Uterus (tissue), 4 donors: ENCODE measurements around the gene CHCHD4. TPM values are rescaled to one million over a fixed set of nuclear protein-coding genes. Genes with fewer than 3 reads are reported as not detected.

ENCODE experiments used
- DNase-seq, 2 donors: peaks; one replicate each; pipeline ENCODE4 v3.0.0-alpha.2; 2019 to 2020
- H3K27ac ChIP-seq, 2 donors: fragments of 200-600 bp; sonication (generic); 1 replicate in 1 of 2; 2 replicates in 1 of 2; pipeline ENCODE4 v1.5.1; 2016 to 2018
- H3K27me3 ChIP-seq, 2 donors: fragments of 200-600 bp; sonication (generic); one replicate each; pipeline ENCODE4 v1.5.1; 2018 to 2019; ENCODE audit warnings: control low read depth in 1 of 2
- H3K36me3 ChIP-seq, 2 donors: fragments of 200-600 bp; sonication (generic); one replicate each; pipeline ENCODE4 v1.5.1; 2019; ENCODE audit warnings: control low read depth in 1 of 2
- H3K4me1 ChIP-seq, 2 donors: fragments of 200-600 bp; sonication (generic); one replicate each; pipeline ENCODE4 v1.5.1; 2018 to 2019; ENCODE audit warnings: control low read depth in 1 of 2
- H3K4me3 ChIP-seq, 2 donors: fragments of 200-600 bp; sonication (generic); 1 replicate in 1 of 2; 2 replicates in 1 of 2; pipeline ENCODE4 v1.5.1; 2018 to 2019; ENCODE audit warnings: mild to moderate bottlenecking in 1 of 2
- H3K9me3 ChIP-seq, 2 donors: fragments of 200-600 bp; sonication (generic); one replicate each; pipeline ENCODE4 v1.5.1; 2019; ENCODE audit warnings: control low read depth in 1 of 2
- POLR2A ChIP-seq, 2 donors: fragments of 450-650 bp; IDR thresholded peaks; one replicate each; pipeline ENCODE4 v1.6.1; 2016; ENCODE audit warnings: antibody characterized with exemption in 2 of 2, mild to moderate bottlenecking in 1 of 2, moderate library complexity in 1 of 2
- intact Hi-C: fragments of 100-400 bp; cut with DNase I; formaldehyde crosslinking; loops from one replicate; pipeline ENCODE4 v1.15.1; 2023; ENCODE audit warnings: low total_unique reads
- total RNA-seq, 4 donors: library from RNA; depleted of rRNA in 3 of 4; stranded (reverse); fragments of >200 nt in 3 of 4; gene quantifications; one replicate each; pipeline versions ENCODE4 v1.1.0 to v1.2.4, GENCODE V29; 2014 to 2023
- TF ChIP-seq, protein P1 (sequence below), 4 experiments: fragments of 200-600 bp in 2 of 4; fragments of 450-650 bp in 2 of 4; sonication (generic) in 2 of 4; IDR thresholded peaks; one replicate each; pipeline ENCODE4 v1.5.1; 2016 to 2019; ENCODE audit warnings: antibody characterized with exemption in 4 of 4, mild to moderate bottlenecking in 2 of 4, moderate library complexity in 1 of 4
- donor health status: DM: yes; HTN: yes; CAD: no.

Gene CHCHD4
- total RNA-seq, 4 donors from 2014 or later = 6.2 to 12.0 (median 7.8) TPM

GRCh38 chr3:14157951-14158350 is 33.3 kb upstream of the CHCHD4 start:
- no peaks in the 10 kb centered on the region for H3K4me1 ChIP-seq
- peaks cover 0 to 9% of the 10 kb centered on the region in 2 donors for H3K9me3 ChIP-seq
- H3K36me3 ChIP-seq = no peaks in the 10 kb centered on the region
- no peak overlapping the region for H3K4me3 ChIP-seq
- H3K27me3 ChIP-seq = no peaks in the 10 kb centered on the region
- no peak for TF ChIP-seq POLR2A (IDR thresholded peaks at IDR 0.05)
- TF ChIP-seq, protein P1, sequence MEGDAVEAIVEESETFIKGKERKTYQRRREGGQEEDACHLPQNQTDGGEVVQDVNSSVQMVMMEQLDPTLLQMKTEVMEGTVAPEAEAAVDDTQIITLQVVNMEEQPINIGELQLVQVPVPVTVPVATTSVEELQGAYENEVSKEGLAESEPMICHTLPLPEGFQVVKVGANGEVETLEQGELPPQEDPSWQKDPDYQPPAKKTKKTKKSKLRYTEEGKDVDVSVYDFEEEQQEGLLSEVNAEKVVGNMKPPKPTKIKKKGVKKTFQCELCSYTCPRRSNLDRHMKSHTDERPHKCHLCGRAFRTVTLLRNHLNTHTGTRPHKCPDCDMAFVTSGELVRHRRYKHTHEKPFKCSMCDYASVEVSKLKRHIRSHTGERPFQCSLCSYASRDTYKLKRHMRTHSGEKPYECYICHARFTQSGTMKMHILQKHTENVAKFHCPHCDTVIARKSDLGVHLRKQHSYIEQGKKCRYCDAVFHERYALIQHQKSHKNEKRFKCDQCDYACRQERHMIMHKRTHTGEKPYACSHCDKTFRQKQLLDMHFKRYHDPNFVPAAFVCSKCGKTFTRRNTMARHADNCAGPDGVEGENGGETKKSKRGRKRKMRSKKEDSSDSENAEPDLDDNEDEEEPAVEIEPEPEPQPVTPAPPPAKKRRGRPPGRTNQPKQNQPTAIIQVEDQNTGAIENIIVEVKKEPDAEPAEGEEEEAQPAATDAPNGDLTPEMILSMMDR (IDR thresholded peaks at IDR 0.05) = no peak
- no peak overlapping the region for H3K27ac ChIP-seq
- intact Hi-C loops = no loop called here
- DNase-seq = no peak

GRCh38 chr3:14156843-14157561 is 32.3 kb upstream of the CHCHD4 start:
- Histone ChIP-seq H3K27ac (no peak overlapping the region), H3K4me3 (no peak overlapping the region), H3K27me3 (no peaks in the 10 kb centered on the region), H3K36me3 (no peaks in the 10 kb centered on the region), H3K9me3 (peaks cover 0 to 7% of the 10 kb centered on the region in 2 donors), H3K4me1 (no peaks in the 10 kb centered on the region)
- intact Hi-C loops = no loop called here
- DNase-seq = no peak
- TF ChIP-seq, protein P1 (IDR thresholded peaks at IDR 0.05) = no peak
- no peak for TF ChIP-seq POLR2A (IDR thresholded peaks at IDR 0.05)

GRCh38 chr3:14156201-14156600 is 31.5 kb upstream of the CHCHD4 start:
- no peaks in the 10 kb centered on the region for H3K4me1 ChIP-seq
- no peak overlapping the region for H3K27ac ChIP-seq
- intact Hi-C loops = no loop called here
- H3K9me3 ChIP-seq = no peaks in the 10 kb centered on the region
- TF ChIP-seq, protein P1 (IDR thresholded peaks at IDR 0.05) = no peak
- no peak for TF ChIP-seq POLR2A (IDR thresholded peaks at IDR 0.05)
- no peaks in the 10 kb centered on the region for H3K27me3 ChIP-seq
- no peak overlapping the region for H3K4me3 ChIP-seq
- no peaks in the 10 kb centered on the region for H3K36me3 ChIP-seq
- DNase-seq = no peak

GRCh38 chr3:14154895-14155440 is 30.3 kb upstream of the CHCHD4 start:
- Histone ChIP-seq H3K27me3 (no peaks in the 10 kb centered on the region), H3K27ac (no peak overlapping the region), H3K4me1 (no peaks in the 10 kb centered on the region), H3K4me3 (no peak overlapping the region), H3K36me3 (no peaks in the 10 kb centered on the region), H3K9me3 (no peaks in the 10 kb centered on the region)
- intact Hi-C loops = no loop called here
- TF ChIP-seq POLR2A (IDR thresholded peaks at IDR 0.05) = no peak
- TF ChIP-seq, protein P1 (IDR thresholded peaks at IDR 0.05) = no peak
- no peak for DNase-seq

- Histone ChIP-seq H3K27me3 (no peaks in the 10 kb centered on the region), H3K4me3 (no peak overlapping the region), H3K4me1 (no peaks in the 10 kb centered on the region), H3K36me3 (no peaks in the 10 kb centered on the region), H3K27ac (no peak overlapping the region), H3K9me3 (no peaks in the 10 kb centered on the region)
- TF ChIP-seq, protein P1 (IDR thresholded peaks at IDR 0.05) = no peak
- TF ChIP-seq POLR2A (IDR thresholded peaks at IDR 0.05) = no peak
- intact Hi-C loops = no loop called here
- no peak for DNase-seq
These were observed 29.6 kb upstream of the CHCHD4 start for GRCh38 chr3:14154276-14154675.
